Kidney (tissue), 14 donors: ENCODE results near the gene MAST3. TPM values are rescaled to one million over a fixed set of nuclear protein-coding genes. Genes with fewer than 3 reads are reported as not detected.

ENCODE experiments used
- DNase-seq, 5 donors: peaks; one replicate each; pipeline ENCODE4 v3.0.0-alpha.2; 2013 to 2020
- FAIRE-seq: peaks from 2 replicates; lab custom pipeline; 2012; peaks lifted over from hg19 to GRCh38; lab: Jason Lieb, UNC
- H3K27ac ChIP-seq, 2 donors: one replicate each; pipeline ENCODE4 v1.7.0; 2013; ENCODE audit warnings: low read depth in 2 of 2, low read length in 2 of 2, inconsistent platforms in 1 of 2
- H3K27me3 ChIP-seq: one replicate; pipeline ENCODE4 v1.7.1; 2013; ENCODE audit warnings: low read length, inconsistent platforms; ENCODE audit not compliant: control insufficient read depth, insufficient read depth
- H3K36me3 ChIP-seq, 3 donors: one replicate each; pipeline versions ENCODE4 v1.7.0 to v1.7.1; 2013; ENCODE audit warnings: low read length in 3 of 3, control low read depth in 1 of 3, inconsistent platforms in 1 of 3; ENCODE audit not compliant: insufficient read depth in 3 of 3, control insufficient read depth in 2 of 3
- H3K4me1 ChIP-seq, 3 donors: one replicate each; pipeline versions ENCODE4 v1.7.0 to v1.7.1; 2013; ENCODE audit warnings: low read length in 3 of 3, inconsistent platforms in 1 of 3, low read depth in 1 of 3; ENCODE audit not compliant: control insufficient read depth in 2 of 3, insufficient read depth in 2 of 3
- H3K4me3 ChIP-seq, 3 donors: one replicate each; pipeline versions ENCODE4 v1.7.0 to v1.8.1; 2013; ENCODE audit warnings: low read length in 3 of 3, control low read depth in 1 of 3, inconsistent platforms in 1 of 3
- H3K9ac ChIP-seq, 3 donors: one replicate each; pipeline versions ENCODE4 v1.7.0 to v1.7.1; 2013; ENCODE audit warnings: low read length in 3 of 3, control low read depth in 1 of 3, inconsistent platforms in 1 of 3
- H3K9me3 ChIP-seq, 3 donors: one replicate each; pipeline versions ENCODE4 v1.7.0 to v1.7.1; 2013; ENCODE audit warnings: low read length in 3 of 3, control low read depth in 1 of 3, inconsistent platforms in 1 of 3; ENCODE audit not compliant: control insufficient read depth in 2 of 3, insufficient read depth in 1 of 3
- CTCF ChIP-seq: IDR thresholded peaks from 3 replicates; pipeline ENCODE4 v1.5.1; 2012; ENCODE audit warnings: mild to moderate bottlenecking, moderate library complexity, borderline replicate concordance; ENCODE audit not compliant: insufficient read depth; ENCODE audit errors: extremely low read depth
- intact Hi-C: fragments of 100-400 bp; cut with DNase I; formaldehyde crosslinking; loops from one replicate; pipeline ENCODE4 v1.11.1; 2022
- polyA plus RNA-seq: library from polyadenylated mRNA; stranded (reverse); fragments of 350-450 nt; fragmentation: Illumina TruSeq; extraction: RNeasy Lipid Tissue Mini Kit (QIAGEN cat#74804); gene quantifications from one replicate; pipeline ENCODE4 v1.2.3, GENCODE V29; 2014; ENCODE audit warnings: low read depth, low replicate concordance; ENCODE audit not compliant: insufficient read depth
- total RNA-seq: library from RNA; stranded (reverse); fragmentation: NEBNext Ultra II Directional; extraction: Animal tissue kit (Norgen Biotek cat#: 25700); gene quantifications from one replicate; pipeline ENCODE4 v1.2.1, GENCODE V29; 2021
- donor health status: control.
- donor health status: control.
- donor health status: control.
- donor health status: control.
- donor health status: control.
- donor health status: DM: yes; HTN: yes; CAD: no.
- donor health status: Normal renal cell carcinoma (clear cell type).

Gene MAST3
- total and polyA plus RNA-seq, 2 donors from 2014 or later, result 5.6 to 16.0 TPM

GRCh38 chr19:18176367-18177310, 79.1 kb downstream of the MAST3 start:
- no peak for TF ChIP-seq CTCF
- H3K9me3 ChIP-seq, result no peaks in the 10 kb centered on the region
- H3K4me1 ChIP-seq, result peaks cover 0 to 5% (median 4%) of the 10 kb centered on the region in 3 donors
- no peaks in the 10 kb centered on the region for H3K36me3 ChIP-seq
- intact Hi-C loops, result no loop called here
- FAIRE-seq, result no peak
- no peak overlapping the region for H3K27ac ChIP-seq
- no peaks in the 10 kb centered on the region for H3K27me3 ChIP-seq
- no peak overlapping the region for H3K9ac ChIP-seq
- DNase-seq, result no peak
- H3K4me3 ChIP-seq, result no peak overlapping the region

GRCh38 chr19:18179957-18180356, 82.4 kb downstream of the MAST3 start:
- intact Hi-C loops, result no loop called here
- DNase-seq, result no peak
- H3K27ac ChIP-seq, result no peak overlapping the region
- peaks cover 0 to 3% (median 0%) of the 10 kb centered on the region in 3 donors for H3K4me1 ChIP-seq
- H3K9me3 ChIP-seq, result no peaks in the 10 kb centered on the region
- H3K36me3 ChIP-seq, result no peaks in the 10 kb centered on the region
- no peaks in the 10 kb centered on the region for H3K27me3 ChIP-seq
- H3K4me3 ChIP-seq, result no peak overlapping the region
- no peak overlapping the region for H3K9ac ChIP-seq
- no peak for FAIRE-seq
- TF ChIP-seq CTCF, result no peak

GRCh38 chr19:18183529-18183928, 86.0 kb downstream of the MAST3 start:
- H3K4me1 ChIP-seq, result no peaks in the 10 kb centered on the region
- no peak for FAIRE-seq

More at GRCh38 chr19:18183529-18183928, 86.0 kb downstream of the MAST3 start:
- no peaks in the 10 kb centered on the region for H3K36me3 ChIP-seq
- TF ChIP-seq CTCF, result no peak
- H3K4me3 ChIP-seq, result no peak overlapping the region
- DNase-seq, result no peak
- no peak overlapping the region for H3K9ac ChIP-seq
- no peaks in the 10 kb centered on the region for H3K27me3 ChIP-seq
- intact Hi-C loops, result no loop called here
- H3K27ac ChIP-seq, result no peak overlapping the region
- no peaks in the 10 kb centered on the region for H3K9me3 ChIP-seq
